ENCODE results near the gene CFAP299. TPM values are rescaled to one million over a fixed set of nuclear protein-coding genes. Genes with fewer than 3 reads are reported as not detected.

Gene CFAP299
- total RNA-seq, 2 experiments from 2014 or later, result 0.63 to 3.7 TPM

DNA sequence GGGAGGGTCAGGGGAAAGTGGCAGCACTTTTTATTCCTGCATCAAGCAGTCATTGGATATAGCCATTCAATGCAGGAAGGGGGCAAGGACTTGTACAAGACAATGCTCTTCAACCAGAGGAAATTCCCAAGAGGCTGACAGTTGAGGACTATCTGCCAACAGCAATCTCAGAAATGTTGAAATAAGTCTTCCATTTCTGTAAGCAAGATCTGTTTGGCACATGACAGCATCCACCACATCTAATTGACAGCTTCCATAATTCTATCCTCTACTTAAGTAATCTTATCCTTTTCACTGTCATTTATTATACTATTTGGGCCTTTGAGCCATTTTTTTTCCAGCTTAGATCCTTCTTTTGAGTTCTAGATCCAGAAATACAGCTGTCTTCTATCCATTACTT, 110.7 kb downstream of the CFAP299 start:
- no peak for TF ChIP-seq EZH2phosphoT487 (IDR thresholded peaks at IDR 0.05; ENCODE audit: borderline replicate concordance, low read depth, low read length)
- TF ChIP-seq, protein P1, sequence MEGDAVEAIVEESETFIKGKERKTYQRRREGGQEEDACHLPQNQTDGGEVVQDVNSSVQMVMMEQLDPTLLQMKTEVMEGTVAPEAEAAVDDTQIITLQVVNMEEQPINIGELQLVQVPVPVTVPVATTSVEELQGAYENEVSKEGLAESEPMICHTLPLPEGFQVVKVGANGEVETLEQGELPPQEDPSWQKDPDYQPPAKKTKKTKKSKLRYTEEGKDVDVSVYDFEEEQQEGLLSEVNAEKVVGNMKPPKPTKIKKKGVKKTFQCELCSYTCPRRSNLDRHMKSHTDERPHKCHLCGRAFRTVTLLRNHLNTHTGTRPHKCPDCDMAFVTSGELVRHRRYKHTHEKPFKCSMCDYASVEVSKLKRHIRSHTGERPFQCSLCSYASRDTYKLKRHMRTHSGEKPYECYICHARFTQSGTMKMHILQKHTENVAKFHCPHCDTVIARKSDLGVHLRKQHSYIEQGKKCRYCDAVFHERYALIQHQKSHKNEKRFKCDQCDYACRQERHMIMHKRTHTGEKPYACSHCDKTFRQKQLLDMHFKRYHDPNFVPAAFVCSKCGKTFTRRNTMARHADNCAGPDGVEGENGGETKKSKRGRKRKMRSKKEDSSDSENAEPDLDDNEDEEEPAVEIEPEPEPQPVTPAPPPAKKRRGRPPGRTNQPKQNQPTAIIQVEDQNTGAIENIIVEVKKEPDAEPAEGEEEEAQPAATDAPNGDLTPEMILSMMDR (conservative IDR thresholded peaks at IDR 0.05; ENCODE audit: low read length), result no peak
- intact Hi-C loops (cut with micrococcal nuclease; ENCODE audit: unreplicated experiment), result no loop called here
- DNase-seq (ENCODE audit: low spot score), result no peak
- Histone ChIP-seq H3K79me2 (ENCODE audit: insufficient read depth, low read depth, low read length) (no peaks in the 10 kb centered on the region), H3K27ac (ENCODE audit: low read depth, low read length, poor library complexity, severe bottlenecking) (no peak overlapping the region), H3K9me2 (ENCODE audit: insufficient read depth, low read length) (no peaks in the 10 kb centered on the region), H3K9me3 (ENCODE audit: low read length) (peaks cover 3% of the 10 kb centered on the region; the same call in 1 of the 2 replicates), H3K4me3 (ENCODE audit: low read depth, low read length, poor library complexity, severe bottlenecking) (no peak overlapping the region), H3K36me3 (ENCODE audit: insufficient read depth, low read length) (peaks cover 4% of the 10 kb centered on the region; the same call in 1 of the 2 replicates), H2AFZ (ENCODE audit: low read length) (no peak overlapping the region), H4K20me1 (ENCODE audit: insufficient read depth, low read length) (no peaks in the 10 kb centered on the region), H3K4me1 (ENCODE audit: insufficient read depth, low read length, poor library complexity, severe bottlenecking) (no peaks in the 10 kb centered on the region), H3K4me2 (ENCODE audit: low read length) (no peak overlapping the region)
- POLR2A ChIA-PET, result interaction anchor here (0.6 to 1.0 kb wide), 5 partner anchors 35 to 733 kb away, joined by 3 to 4 read pairs (median 3); no protein-coding TSS in a partner anchor
- CTCF ChIA-PET (ENCODE audit: unreplicated experiment), result no interaction called here
- BruUV-seq (replicated peaks), result no TSS peak

DNA sequence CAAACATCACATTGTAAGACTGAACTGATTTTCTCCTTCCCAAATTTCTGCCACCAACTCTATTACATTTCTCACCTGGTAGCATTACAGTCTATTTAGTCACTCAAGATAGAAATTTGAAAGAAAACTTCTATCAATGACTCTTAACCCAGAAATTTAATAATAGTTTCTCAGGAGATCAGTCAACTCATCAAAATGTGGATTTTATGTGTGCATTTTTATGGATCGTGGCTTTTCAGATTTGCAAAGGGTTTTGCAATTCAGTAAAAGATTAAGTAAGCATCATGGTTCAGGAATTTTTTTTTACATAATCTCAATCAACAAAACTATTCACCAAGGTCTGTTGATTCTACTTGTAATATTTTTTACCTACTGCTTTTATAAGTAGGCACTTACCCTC, 111.1 kb downstream of the CFAP299 start:
- TF ChIP-seq, protein P1 (conservative IDR thresholded peaks at IDR 0.05; ENCODE audit: low read length), result no peak
- no peak for TF ChIP-seq EZH2phosphoT487 (IDR thresholded peaks at IDR 0.05; ENCODE audit: borderline replicate concordance, low read depth, low read length)
- peaks cover 7% of the 10 kb centered on the region; the same call in 1 of the 2 replicates for H3K9me3 ChIP-seq (ENCODE audit: low read length)
- ChIA-PET POLR2A (interaction anchor here (0.6 to 1.0 kb wide), 4 partner anchors 35 to 732 kb away, joined by 3 to 4 read pairs (median 3); no protein-coding TSS in a partner anchor), CTCF (ENCODE audit: unreplicated experiment) (no interaction called here)
- H3K79me2 ChIP-seq (ENCODE audit: insufficient read depth, low read depth, low read length), result no peaks in the 10 kb centered on the region
- BruUV-seq (replicated peaks), result no TSS peak
- H3K4me2 ChIP-seq (ENCODE audit: low read length), result no peak overlapping the region
- H3K36me3 ChIP-seq (ENCODE audit: insufficient read depth, low read length), result peaks cover 4% of the 10 kb centered on the region; the same call in 1 of the 2 replicates
- H4K20me1 ChIP-seq (ENCODE audit: insufficient read depth, low read length), result no peaks in the 10 kb centered on the region
- intact Hi-C loops (cut with micrococcal nuclease; ENCODE audit: unreplicated experiment), result no loop called here
- H2AFZ ChIP-seq (ENCODE audit: low read length), result no peak overlapping the region
- H3K4me1 ChIP-seq (ENCODE audit: insufficient read depth, low read length, poor library complexity, severe bottlenecking), result no peaks in the 10 kb centered on the region
- no peak overlapping the region for H3K27ac ChIP-seq (ENCODE audit: low read depth, low read length, poor library complexity, severe bottlenecking)
- no peak overlapping the region for H3K4me3 ChIP-seq (ENCODE audit: low read depth, low read length, poor library complexity, severe bottlenecking)
- H3K9me2 ChIP-seq (ENCODE audit: insufficient read depth, low read length), result no peaks in the 10 kb centered on the region
- DNase-seq (ENCODE audit: low spot score), result no peak

GRCh38 chr4:80447493-80447892, 112.0 kb downstream of the CFAP299 start:
- no peak overlapping the region for H3K4me2 ChIP-seq (ENCODE audit: low read length)
- H3K79me2 ChIP-seq (ENCODE audit: insufficient read depth, low read depth, low read length), result no peaks in the 10 kb centered on the region
- no peak overlapping the region for H2AFZ ChIP-seq (ENCODE audit: low read length)
- H3K9me3 ChIP-seq (ENCODE audit: low read length), result peaks cover 15% of the 10 kb centered on the region; the same call in 1 of the 2 replicates
- BruUV-seq (replicated peaks), result no TSS peak
- POLR2A ChIA-PET, result interaction anchor here (1.4 kb wide), 1 partner anchor 9 kb away, joined by 4 read pairs; no protein-coding TSS in a partner anchor
- CTCF ChIA-PET (ENCODE audit: unreplicated experiment), result no interaction called here
- no peaks in the 10 kb centered on the region for H3K9me2 ChIP-seq (ENCODE audit: insufficient read depth, low read length)
- no peak overlapping the region for H3K4me3 ChIP-seq (ENCODE audit: low read depth, low read length, poor library complexity, severe bottlenecking)
- no peaks in the 10 kb centered on the region for H4K20me1 ChIP-seq (ENCODE audit: insufficient read depth, low read length)
- DNase-seq (ENCODE audit: low spot score), result no peak
- no peak for TF ChIP-seq EZH2phosphoT487 (IDR thresholded peaks at IDR 0.05; ENCODE audit: borderline replicate concordance, low read depth, low read length)
- TF ChIP-seq, protein P1 (conservative IDR thresholded peaks at IDR 0.05; ENCODE audit: low read length), result no peak
- no peak overlapping the region for H3K27ac ChIP-seq (ENCODE audit: low read depth, low read length, poor library complexity, severe bottlenecking)
- intact Hi-C loops (cut with micrococcal nuclease; ENCODE audit: unreplicated experiment), result no loop called here
- peaks cover 4% of the 10 kb centered on the region; the same call in 1 of the 2 replicates for H3K36me3 ChIP-seq (ENCODE audit: insufficient read depth, low read length)
- no peaks in the 10 kb centered on the region for H3K4me1 ChIP-seq (ENCODE audit: insufficient read depth, low read length, poor library complexity, severe bottlenecking)
